Measurements from ENCODE around the gene C10orf143.

Gene C10orf143

DNA sequence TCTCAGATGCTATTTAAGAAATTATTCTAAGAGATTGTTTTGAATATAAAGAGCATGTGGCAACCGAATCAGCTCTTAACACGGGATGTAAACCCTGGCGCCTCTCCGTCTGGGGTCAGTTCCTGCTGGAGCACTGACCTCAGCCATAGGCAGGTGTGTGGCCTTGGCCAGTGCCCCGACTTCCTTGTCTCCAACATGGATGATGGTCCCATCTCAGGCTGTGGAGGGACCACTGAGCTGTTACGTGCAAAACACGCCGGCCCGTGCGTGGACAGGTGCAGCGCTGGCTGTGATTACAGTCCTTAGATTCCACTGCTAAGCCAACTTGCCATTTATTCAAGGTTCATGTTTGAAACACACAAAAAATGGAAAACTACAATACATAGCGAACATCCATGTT, 59.9 kb downstream of the C10orf143 start:
- DNase-seq: no peak

DNA sequence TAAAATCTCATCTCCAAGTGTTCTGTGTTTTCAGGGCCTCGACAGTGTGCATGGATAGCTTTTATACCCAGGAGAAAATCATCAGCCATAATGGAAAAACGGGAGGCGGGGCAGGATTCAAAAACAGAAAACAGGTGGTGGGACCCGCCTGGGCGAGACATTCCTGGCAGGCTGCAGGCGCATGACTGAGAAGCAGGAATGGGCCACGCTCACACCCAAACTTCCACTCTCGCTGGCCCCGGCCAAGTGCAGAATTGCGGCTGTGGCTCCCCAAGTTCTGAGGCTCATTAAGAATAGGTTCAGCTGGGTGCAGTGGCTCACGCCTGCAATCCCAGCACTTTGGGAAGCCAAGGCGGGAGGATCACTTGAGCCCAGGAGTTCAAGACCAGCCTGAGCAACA, 60.6 kb downstream of the C10orf143 start:
- DNase-seq: no peak

DNA sequence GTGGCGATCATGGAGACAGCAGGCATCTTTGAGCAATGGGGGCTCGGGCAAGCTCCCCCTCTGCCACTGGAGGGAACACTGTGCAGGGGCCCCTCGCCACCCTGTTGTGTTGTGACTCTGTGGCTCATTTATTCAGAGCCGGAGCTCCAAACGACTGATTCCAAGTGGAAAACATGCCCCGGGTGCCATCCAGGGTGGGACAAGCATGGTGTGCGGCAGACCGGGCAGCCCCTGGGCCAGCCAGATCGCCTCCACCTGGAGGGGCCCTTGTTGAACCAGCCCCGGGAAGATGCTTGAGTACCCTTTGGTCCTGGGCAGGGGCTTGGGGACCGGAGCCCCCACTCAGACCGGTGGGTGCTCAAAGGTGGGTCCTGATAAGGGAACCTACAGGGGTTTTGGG, 61.4 kb downstream of the C10orf143 start:
- DNase-seq: no peak

DNA sequence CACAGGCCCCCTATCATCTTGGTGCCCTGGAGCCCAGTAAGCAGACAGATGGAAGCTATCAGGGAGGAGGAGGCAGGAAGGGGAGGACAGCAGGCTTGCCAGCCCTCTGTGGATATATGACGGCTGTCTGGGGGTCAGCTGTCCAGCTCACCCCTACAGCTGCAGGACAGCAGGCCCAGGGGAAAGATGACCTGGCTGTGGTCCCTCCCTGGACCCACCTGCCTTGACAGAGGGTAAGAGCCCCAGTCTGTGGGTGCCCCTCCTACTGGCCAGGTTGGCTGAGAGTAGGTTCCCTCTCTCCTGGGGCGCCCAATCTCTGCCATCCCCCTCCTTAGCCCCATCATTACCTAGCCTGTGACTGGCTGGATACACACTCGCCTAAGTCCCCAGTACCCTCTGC, 62.5 kb downstream of the C10orf143 start:
- DNase-seq: no peak

DNA sequence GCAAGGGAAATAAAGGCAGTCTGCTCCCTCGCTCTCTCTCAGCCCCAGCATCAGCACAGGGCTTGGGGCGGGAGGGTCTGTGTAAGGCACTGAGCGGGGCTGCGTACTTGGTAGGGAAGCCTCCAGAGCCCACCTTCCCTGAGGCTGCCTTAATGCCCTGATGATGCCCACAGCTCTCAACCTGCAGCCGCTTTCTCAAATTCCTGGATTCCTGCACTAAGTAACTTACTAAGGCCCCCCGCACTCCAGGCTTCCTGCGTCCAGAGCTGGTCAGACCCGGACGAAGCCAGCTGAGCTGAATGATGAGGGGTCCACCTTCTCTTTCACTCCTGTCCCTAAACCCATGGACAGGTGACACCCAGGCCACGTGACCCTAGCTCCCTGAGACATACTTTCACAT, 63.3 kb downstream of the C10orf143 start:
- no peak for DNase-seq

DNA sequence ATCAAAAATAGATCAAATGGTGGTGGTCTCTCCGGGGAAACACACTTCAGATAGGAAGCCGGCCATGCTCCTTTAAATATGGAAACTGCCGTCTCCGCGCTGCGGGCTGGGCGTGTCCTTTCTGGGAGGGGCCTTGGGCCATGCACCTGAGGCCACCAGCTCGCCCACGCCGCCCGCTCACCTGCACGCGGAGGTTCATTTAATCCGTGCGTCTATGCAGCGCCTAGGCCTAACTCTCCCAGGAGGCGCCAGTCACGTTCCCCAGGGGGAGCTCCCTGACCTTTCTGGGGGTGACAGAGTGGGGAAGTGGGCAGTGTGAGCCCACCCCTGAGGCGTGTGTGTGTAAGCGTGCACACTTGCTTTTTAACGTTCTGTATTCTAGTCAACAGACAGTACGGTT, 64.0 kb downstream of the C10orf143 start:
- DNase-seq: no peak

DNA sequence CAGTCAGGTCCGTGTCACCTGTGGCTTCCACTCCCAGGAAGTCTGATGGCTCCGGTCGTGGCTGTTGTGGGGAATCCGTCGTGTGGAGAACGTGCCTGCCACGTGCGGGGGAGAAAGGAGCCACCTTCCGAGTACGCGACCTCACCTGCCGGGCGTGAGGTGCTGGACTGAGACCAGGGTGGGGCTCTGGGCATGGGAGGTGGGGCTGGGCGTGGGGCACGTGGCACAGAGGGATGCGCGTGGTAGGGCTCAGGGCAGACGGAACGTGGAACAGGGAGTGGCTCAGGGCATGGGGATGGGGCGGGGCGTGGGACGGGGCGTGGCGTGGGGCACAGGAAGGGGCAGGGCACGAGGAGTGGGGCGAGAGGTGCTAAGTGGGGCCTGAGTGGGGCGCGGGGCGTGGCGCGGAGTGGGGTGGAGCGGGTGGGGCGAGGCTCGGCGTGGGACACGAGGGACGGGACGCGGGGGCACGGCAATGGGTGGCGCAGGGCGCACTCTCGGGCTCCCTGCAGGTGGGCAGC, 64.8 kb downstream of the C10orf143 start:
- no peak for DNase-seq

DNA sequence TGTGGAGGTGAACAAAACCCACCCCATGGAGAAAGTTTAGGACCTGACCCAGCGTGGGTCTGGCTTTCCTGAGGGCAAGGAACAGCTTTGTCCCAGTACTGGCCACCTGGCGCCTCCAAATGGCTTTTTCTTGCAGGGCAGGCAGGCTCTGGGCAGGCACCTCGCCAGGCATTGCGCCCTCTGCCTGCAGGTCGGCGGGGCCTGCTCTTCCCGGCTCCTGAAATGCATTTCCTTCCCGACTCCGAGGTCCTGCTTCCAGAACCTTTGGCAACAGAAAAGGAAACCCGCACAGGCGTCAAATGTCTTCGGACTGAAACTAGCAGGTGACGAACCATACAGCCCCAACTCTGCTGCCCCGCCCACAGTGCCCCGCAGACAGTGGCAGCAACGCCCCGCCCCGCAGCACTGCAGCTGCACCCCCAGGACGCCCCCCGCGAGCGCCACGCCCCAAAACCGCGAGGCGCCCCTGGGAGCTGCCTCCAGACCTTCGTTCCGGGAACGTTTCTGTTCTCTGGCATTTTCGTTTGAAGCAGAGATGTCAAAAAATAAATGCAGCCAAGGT, 65.5 kb downstream of the C10orf143 start:
- DNase-seq: no peak

DNA sequence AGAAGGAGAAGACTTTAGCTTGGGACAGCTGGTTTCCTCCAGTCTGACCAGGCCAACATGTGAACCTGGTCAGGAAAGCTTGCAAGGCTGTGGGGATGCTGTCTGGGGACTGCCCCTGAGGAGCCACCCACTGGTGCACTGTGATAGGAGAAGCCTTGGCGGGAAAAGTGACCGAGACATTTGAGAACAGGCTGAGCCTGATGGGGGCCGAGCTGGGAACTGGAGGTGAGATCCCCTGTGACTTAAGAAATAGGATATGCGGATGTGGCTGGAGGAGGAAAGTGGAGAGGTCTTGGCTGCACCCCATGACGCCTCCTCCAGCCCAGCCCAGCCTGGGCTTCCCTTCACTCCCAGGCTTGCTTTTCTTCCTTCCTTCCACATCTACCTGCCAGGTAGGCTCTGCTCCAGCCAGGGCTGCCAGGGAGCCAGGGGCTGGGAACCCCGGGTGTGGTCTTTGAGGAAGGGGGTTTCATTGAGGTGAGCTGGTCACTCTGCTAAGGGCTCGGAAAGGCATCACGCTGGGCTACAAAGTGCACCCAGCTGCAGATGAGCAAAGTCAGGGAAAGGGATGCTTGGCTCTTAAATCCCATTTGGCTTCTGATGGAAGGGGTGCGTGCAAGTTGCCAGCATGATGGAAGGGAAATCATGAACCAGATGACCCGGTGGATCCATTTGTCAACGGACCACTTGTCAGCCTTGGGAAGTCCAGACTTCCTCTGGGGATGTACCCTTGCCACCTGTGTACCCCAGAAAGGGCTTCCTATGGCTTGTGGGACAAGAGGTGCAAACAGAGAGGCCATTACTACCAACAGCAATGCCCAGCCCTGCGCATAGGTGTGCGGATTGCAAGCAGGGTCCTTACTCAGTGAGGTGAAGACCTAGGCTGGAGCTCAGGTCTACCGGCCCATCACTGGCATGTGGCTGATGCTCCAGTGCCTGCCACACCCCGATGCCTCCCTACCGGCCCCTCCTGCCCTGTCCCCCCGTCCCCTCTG, 66.3 kb downstream of the C10orf143 start:
- no peak for DNase-seq

DNA sequence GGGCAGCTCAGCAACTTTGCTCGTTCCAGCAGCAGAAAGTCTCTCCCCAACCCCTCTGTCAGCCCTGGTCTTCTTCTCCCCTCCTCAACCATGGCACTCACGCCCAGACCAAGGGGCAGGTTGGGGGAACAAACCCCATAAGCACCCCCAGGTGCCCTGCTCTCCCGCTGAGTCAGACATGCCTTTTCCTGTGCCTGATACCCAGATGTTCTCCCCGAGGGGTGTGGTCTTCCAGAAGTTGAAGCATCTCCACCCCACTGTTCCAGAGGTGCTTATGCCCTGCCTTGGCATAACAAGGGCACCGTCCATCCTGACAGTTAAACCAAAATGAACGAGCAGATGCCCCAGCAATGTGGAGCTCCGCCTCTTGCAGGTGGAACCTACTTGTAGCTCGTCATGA, 67.1 kb downstream of the C10orf143 start:
- DNase-seq: no peak

DNA sequence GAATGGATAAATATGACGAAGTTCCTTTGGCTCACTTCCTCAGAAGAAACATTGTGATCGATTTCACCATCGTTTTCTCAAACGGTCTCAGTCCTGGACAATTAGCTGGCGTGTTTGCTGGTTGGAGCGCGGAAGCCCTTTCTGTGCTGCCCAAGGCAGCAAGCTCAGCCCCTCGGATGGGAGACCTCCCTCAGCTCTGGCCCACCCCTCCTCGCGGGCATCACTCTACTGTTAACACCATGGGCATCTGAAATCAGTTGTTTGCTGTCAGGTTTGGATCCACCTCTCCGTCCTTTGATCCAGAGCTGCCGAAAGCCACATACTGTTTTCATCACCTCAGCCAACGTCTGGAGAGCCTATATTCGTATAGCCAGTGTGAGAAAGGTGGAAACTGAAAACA, 68.2 kb downstream of the C10orf143 start:
- DNase-seq: no peak

DNA sequence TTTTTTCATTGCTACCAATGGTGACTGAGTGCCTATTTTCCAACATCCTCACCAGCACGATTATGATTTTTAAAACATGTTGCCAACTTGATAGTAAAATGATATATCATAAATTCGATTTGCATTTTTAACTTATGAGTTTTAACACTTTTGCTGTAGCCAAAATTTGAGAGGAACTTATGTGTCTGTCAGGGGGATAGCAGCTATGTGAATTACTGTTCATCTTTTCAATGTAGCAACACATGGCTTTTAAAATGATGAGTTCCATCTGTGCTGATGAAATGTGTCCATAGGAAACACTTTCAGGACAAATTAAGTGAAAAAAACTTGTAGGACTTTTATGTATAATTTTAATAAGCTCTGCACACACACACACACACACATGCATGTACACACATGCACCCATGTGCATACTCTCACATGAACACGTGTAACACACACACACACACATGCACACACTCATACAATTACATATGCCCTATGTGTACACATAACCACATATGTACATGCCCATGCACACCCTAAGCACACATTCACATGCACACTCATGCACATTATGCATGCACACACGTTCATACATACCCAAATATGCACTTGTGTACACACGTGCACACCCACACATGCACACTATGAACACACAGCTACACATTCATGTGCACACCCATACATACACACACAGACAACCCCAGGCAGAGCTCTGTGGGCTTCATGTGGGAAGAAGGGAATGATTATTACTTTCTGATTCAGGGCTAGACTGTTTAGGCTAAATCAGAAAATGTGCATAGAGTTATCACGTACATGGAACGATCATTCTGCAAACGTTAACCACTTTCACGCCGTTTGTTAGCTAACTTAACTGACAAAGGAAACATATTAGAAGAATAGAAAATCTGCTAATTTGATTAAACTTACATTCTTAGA, 68.9 kb downstream of the C10orf143 start:
- DNase-seq: no peak

DNA sequence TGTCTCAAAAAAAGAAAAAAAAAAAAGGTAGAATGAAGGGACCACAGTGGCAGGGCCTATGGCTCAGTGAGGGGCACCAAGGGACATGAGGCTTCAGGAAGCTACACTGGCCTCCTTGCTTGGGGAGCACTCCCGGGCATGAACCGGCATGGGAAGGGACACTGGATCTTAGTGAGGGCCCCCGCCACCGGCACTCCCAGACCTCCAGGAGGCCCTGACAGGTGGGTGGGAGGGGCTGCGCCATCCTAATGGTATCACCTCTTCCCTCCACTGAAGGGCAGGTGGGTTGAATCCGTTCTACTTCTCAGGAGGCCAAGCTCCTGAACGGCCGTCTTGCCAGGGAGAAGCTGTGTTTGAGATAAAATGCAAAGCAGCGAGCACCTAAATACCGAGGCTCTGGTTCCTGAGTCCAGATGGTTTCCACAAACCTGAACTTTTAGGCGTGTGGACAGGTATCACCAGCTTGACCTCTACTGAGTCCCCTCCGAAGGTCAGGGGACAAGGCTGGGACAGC, 69.8 kb downstream of the C10orf143 start:
- no peak for DNase-seq

DNA sequence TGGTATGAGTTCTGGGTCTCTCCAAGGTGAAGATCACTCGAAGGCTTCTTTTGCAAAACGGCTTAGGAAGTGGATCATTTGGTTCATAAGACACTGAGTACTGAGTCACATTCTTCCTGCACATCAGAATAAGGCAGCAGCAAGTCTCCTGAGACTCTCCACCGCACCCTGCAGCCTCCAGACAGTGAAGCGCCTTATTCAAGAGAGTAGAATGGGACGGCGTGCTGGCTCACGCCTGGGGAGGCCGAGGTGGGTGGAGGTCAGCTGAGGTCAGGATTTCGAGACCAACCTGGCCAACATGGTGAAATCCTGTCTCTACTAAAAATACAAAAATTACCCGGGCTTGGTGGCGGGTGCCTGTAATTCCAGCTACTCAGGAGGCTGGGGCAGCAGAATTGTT, 70.3 kb downstream of the C10orf143 start:
- DNase-seq: no peak

DNA sequence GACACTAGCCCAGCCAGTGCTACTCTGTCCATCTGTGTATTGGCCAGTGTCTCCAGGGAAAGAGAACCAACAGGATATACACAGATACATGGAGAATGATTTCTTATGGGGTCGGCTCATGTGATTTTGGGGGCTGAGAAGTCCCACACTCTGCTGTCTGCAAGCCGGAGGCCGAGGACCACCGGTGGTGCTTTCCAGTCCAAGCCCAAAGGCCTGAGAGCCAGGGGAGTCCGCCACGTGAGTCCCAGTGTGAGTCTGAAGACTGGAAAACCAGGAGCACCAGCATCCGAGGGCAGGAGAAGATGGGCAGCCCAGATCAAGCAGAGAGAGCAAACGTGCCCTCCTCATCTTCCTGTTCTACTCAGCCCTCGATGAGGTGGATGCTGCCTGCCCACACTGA, 71.5 kb downstream of the C10orf143 start:
- DNase-seq: no peak

DNA sequence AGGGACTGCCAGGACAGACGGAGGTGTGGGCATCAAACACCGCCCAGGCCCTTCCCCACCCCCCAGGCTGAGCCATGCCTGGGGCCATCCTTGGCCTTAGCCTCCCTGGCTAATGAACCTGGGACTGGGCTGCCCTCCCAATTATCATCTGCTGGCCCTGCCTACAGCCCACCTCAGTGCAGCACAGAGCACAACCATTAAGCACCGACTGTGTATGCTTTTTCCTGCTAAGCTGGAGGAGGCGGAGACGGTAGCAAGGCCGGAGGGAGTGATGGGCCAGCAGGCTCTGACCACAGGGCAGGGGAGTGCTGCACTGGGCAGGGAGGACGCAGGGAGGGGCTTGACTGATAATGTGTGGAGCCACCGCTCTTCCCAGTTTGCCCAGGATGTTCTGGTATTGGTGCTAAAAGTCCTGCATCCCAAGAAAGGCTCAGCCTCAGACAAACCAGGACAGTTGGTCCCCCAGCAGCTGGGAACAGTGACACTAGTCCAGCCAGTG, 72.0 kb downstream of the C10orf143 start:
- DNase-seq: peak; percentile 20

DNA sequence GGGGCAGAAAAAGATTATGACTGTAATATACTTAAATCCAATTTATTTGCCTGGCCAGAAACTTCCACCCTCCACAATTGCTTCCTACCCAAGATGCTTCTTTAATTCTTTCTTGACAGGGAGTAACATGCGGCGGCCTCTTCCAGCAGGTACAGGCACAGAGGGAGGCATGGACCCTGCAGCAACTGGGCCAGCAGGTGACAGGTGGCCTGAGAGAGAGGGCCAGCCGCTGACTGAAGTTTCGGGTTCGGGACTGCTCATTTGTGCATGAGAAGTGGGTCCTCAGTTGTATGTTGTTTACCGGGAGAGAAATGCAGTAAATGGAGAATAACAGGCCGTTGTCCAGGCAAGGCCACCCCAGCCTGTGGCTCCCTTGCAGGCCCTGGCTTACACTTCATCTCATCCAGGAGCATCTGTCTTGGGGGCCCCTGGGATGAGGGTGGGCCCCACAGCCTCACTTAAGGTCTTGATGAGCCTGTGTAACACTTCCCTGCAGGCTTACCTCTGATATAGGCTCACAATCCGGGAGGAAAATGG, 72.5 kb downstream of the C10orf143 start:
- DNase-seq: peak; percentile 15

DNA sequence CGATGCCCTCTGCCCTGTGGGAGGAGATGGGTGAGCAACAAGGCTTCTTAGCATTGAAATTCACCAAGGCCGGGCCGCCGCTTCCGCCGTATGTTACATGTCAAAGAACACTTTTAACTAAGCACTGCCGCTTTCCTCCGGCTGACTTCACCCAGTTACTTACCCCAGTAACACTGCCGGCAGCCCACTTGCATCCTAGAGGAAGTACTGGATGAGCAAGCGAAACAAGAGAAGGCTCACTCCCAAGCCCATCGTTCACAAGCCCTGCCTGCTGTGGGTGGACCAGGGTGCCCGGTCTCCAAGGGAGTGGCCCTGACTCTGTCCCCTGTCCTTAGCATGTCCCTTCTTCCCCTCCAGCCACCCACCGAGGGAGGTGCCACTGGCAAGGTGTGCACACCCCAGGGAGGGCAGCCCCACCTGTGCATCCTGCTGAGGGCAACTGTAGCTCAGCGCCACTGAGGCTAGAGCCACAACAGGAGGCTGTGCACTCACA, 73.4 kb downstream of the C10orf143 start:
- peak; percentile 11 for DNase-seq

DNA sequence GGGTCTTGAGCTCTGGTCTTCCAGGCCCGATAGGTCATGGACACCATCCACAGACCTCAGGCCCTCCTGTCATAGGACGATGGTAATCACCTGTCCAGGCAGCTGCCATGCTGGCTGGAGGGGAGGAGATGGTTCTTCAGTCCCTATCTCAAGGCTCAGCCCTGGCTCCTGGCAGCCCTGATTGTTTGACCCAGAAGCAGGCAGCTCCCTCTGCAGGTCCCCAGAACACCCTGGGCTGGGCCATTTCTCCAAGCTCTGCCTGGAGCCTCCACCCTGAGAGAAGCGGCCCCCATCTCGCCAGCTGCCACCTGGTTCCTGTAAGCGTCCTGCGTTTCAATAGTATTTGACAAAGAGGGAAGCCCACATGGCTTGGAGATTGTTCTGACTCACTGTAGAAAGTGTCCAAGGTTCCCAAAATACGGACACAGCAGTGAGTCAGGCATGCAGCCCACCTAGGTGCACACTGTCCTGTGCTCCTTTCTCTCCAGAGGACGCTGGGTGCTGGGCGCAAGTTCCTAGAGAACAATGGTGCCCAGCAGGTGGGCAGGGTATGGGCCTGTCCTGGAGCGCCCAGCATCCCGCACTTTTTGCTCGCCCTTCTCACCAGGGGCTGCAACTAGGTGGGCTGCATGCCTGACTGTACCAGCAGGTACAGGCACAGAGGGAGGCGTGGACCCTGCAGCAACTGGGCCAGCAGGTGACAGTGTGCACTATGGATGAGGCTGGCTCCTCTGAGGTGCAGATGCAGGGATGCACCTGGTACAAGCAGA, 74.1 kb downstream of the C10orf143 start:
- DNase-seq: peak; percentile 21

DNA sequence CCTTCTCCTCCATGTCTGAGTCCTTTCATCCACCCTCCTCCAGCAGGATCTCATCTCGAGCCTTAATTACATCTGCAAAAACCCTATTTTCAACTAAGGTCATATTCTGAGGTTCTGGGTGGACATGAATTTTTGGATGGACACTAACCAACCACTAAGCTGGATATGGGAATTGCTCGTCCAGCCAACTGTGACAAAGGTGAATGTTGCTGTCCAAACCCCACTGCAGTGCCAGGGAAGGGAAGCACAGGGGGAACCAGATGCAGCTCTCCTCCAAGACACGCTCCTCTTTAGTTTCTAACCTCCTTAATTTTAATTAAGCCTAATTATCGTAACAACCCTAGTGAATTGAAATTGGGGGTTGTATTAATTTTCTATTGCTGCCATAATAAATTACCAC, 81.4 kb downstream of the C10orf143 start:
- DNase-seq: peak; percentile 38

DNA sequence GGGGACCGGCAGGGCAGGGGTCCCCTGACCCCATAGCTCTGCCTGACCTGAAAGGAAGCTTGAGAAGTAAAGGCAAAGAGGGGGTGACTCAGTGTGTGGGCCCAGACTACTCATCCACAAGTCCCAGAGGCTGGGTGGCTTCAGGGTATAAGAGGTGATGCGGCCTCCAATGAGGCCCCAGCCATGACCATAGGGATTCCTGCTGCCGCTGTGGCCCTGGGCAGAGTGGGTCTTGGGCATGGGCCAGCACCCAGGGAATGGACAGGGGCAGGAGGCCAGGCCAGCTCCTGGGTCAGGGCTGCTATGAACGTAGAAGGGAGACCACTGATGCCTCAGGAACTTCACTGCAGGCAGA, 82.2 kb downstream of the C10orf143 start:
- DNase-seq: no peak

Measured in right forelimb (tissue), 1 donor.